Measurements from ENCODE around the gene ADGRE3.

DNA sequence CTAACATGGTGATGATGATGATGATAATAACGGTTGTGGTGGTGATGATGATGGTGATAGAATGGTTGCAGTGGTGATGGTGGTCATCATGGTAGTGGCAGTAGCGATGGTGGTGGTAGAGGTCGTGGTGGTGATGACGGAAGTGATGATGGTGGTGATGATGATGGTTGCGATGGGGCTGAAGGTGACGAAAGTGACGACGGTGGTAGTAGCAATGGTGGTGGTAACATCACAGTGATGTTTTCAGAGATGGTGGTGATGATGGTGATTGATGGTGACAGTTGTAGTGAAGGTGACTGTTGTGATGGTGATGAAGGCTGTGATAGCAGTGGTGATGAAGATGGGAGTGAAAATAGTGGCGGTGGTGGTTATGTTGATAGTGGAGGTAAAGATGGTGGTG, 3.6 kb upstream of the ADGRE3 start:
- TF ChIP-seq CTCF (IDR thresholded peaks at IDR 0.05) (no peak), EZH2phosphoT487 (IDR thresholded peaks at IDR 0.05) (no peak)
